Right lobe of liver (tissue), 6 donors: Measurements from ENCODE around the gene AJAP1. TPM values are rescaled to one million over a fixed set of nuclear protein-coding genes. Genes with fewer than 3 reads are reported as not detected.

Source experiments
- ATAC-seq, 4 donors: fragments of 200-7000 bp; cut with Tn5 transposase; one replicate each; pipeline ENCODE4 v1.9.1; 2020; ENCODE audit warnings: mild to moderate bottlenecking in 4 of 4, moderate library complexity in 4 of 4
- DNase-seq, 3 donors: peaks; one replicate each; pipeline ENCODE4 v3.0.0-alpha.2; 2020
- H3K27ac ChIP-seq, 3 donors: fragments of 200-600 bp; one replicate each; pipeline ENCODE4 v1.8.0; 2022
- H3K27me3 ChIP-seq, 2 donors: fragments of 200-600 bp; one replicate each; pipeline ENCODE4 v1.8.0; 2022
- H3K36me3 ChIP-seq, 4 donors: fragments of 200-600 bp; sonication (generic) in 1 of 4; one replicate each; pipeline versions ENCODE4 v1.5.1 to v1.8.0; 2017 to 2022; ENCODE audit warnings: control low read depth in 1 of 4
- H3K4me1 ChIP-seq, 4 donors: fragments of 200-600 bp; sonication (generic) in 1 of 4; one replicate each; pipeline versions ENCODE4 v1.5.1 to v1.8.0; 2017 to 2022; ENCODE audit warnings: control low read depth in 1 of 4
- H3K4me3 ChIP-seq, 3 donors: fragments of 200-600 bp; one replicate each; pipeline ENCODE4 v1.8.0; 2022
- H3K9me3 ChIP-seq, 4 donors: fragments of 200-600 bp; sonication (generic) in 1 of 4; one replicate each; pipeline versions ENCODE4 v1.5.1 to v1.8.0; 2017 to 2022; ENCODE audit warnings: control low read depth in 1 of 4
- CTCF ChIP-seq, 4 donors: fragments of 200-600 bp in 3 of 4; fragments of 450-650 bp in 1 of 4; IDR thresholded peaks; one replicate each; pipeline versions ENCODE4 v1.5.1 to v1.8.0; 2016 to 2022; ENCODE audit warnings: antibody characterized with exemption in 4 of 4, mild to moderate bottlenecking in 2 of 4
- POLR2A ChIP-seq: fragments of 450-650 bp; IDR thresholded peaks from one replicate; pipeline ENCODE4 v1.6.1; 2017; ENCODE audit warnings: antibody characterized with exemption, mild to moderate bottlenecking
- WGBS: methylation state at CpG from one replicate; pipeline ENCODE4 v1.1.6; 2018; ENCODE audit warnings: low coverage, low lambda C conversion rate; ENCODE audit not compliant: insufficient coverage; ENCODE audit errors: missing lambda C conversion rate; 5-methylcytosine and 5-hydroxymethylcytosine counted together
- intact Hi-C, 2 donors: fragments of 100-400 bp; cut with DNase I; formaldehyde crosslinking; loops; one replicate each; pipeline versions ENCODE4 v1.11.2 to v1.14.1; 2022
- long read RNA-seq: library from polyadenylated mRNA; unstranded; transcript quantifications from one replicate; pipeline ENCODE4 v2.0.0, GENCODE V29; 2019
- total RNA-seq, 6 experiments: library from RNA; depleted of rRNA in 2 of 6; stranded (reverse); fragments of >200 nt in 2 of 6; fragmentation: NEBNext Ultra II Directional in 3 of 6; extraction: Animal tissue kit (Norgen Biotek cat#: 25700) in 3 of 6; gene quantifications; one replicate each; pipeline versions ENCODE4 v1.1.0 to v1.2.4, GENCODE V29; 2016 to 2023
- donor health status: DM: no; HTN: yes; CAD: no.
- donor health status: DM: no; HTN: no; CAD: no.
- donor health status: DM: no; HTN: no; CAD: no.
- donor health status: DM: no; HTN: yes; CAD: no.
- donor health status: DM: no; HTN: yes; CAD: no.

The AJAP1 gene
- total RNA-seq = under 1 TPM; 0.06 to 0.35 (median 0.13) TPM
- long read RNA-seq = 0 reads

DNA sequence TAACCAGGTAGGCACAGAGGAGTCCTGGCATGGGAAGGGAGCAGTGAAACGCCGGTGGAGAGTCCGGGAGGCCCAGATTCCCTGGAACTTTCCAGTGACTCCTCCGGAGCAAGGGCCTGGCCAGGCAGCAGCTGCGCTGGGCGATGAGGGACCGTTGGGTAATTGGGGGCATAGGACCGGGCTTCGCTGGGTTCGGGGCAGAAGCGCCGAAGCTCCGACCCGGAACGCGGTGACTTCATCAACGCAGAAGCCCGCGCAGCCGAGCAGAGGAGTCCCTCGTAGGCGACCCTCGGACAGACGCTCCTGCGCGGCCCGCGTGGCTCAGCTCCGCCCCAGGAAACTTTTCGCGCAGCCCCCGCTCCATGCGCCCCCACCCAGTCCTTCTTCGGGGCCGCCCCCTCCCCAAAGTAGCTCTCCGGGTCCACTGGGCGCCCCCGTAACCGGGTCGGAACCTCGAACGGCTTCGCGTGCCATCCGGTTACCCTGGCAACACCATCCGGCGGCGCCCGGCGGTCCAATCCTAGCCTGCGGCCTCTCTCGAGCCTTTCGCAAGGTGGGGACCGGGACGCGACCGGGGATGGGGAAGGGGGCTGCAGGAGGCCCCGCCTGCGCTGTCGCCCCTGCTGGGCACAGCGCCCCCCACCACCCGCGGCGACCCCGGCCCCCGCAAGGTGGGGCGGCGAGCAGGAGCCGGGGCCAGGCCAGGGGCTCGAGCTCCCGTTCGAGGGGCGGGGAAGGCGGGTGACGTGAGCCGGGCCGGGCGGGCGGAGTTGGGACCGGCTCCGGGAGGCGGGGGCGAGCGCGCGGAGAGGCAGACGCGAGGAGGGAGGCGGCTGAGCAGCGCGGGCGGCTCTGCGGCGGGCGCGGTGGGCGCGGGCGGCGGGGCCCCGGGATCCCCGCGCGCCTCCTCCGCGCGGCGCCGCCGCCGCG is at the start of gene AJAP1:
TSS of gene AJAP1 (plus strand) at position 814 of the 930 bp plus-strand sequence. CDS start 817 bp downstream, outside the sequence.
- H3K9me3 ChIP-seq = no peaks in the 10 kb centered on the region
- ATAC-seq (no peak), DNase-seq (no peak)
- H3K4me3 ChIP-seq = no peak within 1 kb of the TSS
- 2% methylated on average over 7 of the region's 112 CpGs for WGBS
- H3K27ac ChIP-seq = no peak within 1 kb of the TSS
- no peaks in the 10 kb centered on the region for H3K36me3 ChIP-seq
- peaks cover 0 to 6% (median 0%) of the 10 kb centered on the region in 4 donors for H3K4me1 ChIP-seq
- no peak for TF ChIP-seq POLR2A
- intact Hi-C loops = no loop called here
- H3K27me3 ChIP-seq = peaks cover 0 to 12% of the 10 kb centered on the region in 2 donors

DNA sequence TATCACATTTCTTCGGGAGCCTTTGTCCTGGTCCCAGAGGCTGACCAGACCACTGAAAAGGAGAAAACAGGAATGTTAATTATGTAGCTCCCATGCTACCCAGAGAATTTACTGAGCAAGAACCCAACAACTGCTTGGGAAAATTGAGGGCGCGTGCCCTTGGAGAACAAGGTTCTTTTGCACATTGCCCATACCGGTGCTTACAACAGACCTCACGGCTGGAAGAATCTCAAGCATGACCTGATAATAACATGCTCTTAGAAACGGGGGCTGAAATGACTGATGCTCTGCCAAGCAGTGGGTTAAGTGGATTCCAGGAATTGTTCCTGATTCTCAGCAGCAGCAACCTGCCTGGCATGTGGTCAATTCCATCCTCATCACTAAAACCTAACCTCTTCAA is 49.3 kb upstream of the AJAP1 start:
- TF ChIP-seq CTCF (IDR thresholded peaks at IDR 0.05) (no peak), POLR2A (no peak)
- intact Hi-C loops = no loop called here
- no peaks in the 10 kb centered on the region for H3K9me3 ChIP-seq
- no peaks in the 10 kb centered on the region for H3K4me1 ChIP-seq
- H3K4me3 ChIP-seq = no peak overlapping the region
- H3K27ac ChIP-seq = no peak overlapping the region
- 71% methylated on average over 3 of the region's 6 CpGs for WGBS
- ATAC-seq (no peak), DNase-seq (no peak)
- no peaks in the 10 kb centered on the region for H3K36me3 ChIP-seq
- H3K27me3 ChIP-seq = no peaks in the 10 kb centered on the region

DNA sequence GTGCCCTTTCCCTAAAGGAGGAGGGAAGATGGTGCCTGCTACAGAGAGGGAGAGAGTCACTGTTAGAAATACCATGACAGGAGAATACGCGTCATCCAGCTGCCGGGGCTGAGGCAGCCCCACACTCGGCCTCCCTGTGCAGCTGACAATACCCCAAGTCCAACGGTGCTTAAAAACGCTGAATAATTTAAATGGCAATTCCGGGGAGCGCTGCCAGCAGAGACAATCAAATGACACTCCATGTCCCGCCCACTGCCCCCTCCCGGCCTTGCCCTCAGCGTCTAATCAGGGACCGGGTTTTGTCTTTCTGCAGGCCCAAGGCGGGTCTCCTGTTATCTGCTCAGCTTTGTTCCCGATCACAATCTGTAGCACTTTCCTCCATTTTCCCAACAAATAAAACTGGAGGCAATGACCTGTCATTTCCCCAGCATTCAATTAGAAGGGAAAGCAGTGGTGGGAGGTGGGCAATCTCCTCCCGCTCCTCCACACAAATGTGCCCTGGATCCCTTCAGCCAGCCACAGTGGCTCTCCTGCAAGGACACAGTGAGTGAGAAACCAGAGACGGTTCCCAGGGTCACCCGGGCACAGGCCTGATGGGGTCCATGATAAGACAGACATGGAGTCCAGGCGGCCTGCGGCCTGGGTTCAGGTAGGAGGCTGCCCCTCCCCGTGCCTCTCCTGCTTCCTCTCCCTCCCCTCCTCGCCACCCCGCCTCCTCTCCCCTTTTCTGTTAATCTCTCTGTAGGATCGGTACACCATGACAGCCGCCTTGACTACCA is 42.7 kb upstream of the AJAP1 start:
- H3K36me3 ChIP-seq = no peaks in the 10 kb centered on the region
- no peak overlapping the region for H3K27ac ChIP-seq
- DNase-seq (no peak), ATAC-seq (no peak)
- TF ChIP-seq POLR2A (no peak), CTCF (IDR thresholded peaks at IDR 0.05) (no peak)
- 72% methylated on average over 13 of the region's 24 CpGs for WGBS
- H3K4me3 ChIP-seq = no peak overlapping the region
- no peaks in the 10 kb centered on the region for H3K9me3 ChIP-seq
- H3K4me1 ChIP-seq = no peaks in the 10 kb centered on the region
- no peaks in the 10 kb centered on the region for H3K27me3 ChIP-seq
- intact Hi-C loops = no loop called here

DNA sequence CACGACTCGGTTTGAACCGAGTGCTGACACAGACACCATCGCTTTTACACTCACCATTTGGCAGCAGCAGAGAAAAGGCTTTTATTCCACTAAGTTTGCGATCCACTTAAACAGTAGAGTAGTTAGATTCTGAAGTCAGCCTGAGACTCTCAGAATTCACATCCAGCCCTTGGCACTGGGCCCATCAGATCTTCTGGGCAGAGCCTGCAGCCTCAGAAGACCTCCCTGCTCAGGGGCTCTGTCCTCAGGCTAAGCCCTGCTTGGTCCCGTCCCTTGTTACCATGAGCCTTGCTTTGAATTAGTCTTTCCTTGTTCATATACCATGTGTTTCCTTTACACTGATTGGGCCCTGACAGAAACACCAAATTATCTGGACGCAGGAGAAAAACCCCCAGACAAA is 41.4 kb upstream of the AJAP1 start:
- TF ChIP-seq POLR2A (no peak), CTCF (IDR thresholded peaks at IDR 0.05) (no peak)
- no peak for DNase-seq
- H3K27me3 ChIP-seq = no peaks in the 10 kb centered on the region
- H3K27ac ChIP-seq = no peak overlapping the region
- H3K9me3 ChIP-seq = no peaks in the 10 kb centered on the region
- no peaks in the 10 kb centered on the region for H3K36me3 ChIP-seq
- no peak overlapping the region for H3K4me3 ChIP-seq
- intact Hi-C loops = no loop called here
- ATAC-seq = no peak
- no peaks in the 10 kb centered on the region for H3K4me1 ChIP-seq
- WGBS = 55% methylated on average over 6 of the region's 7 CpGs
